ENCODE measurements around the gene TOP1.
A peak's percentile ranks its signal among the peaks of the same experiment; 100 is the strongest.
"Not testable (repeated sequence)": the region's sequence is repeated elsewhere in the genome, so short reads cannot be mapped to it uniquely, and the experiment has no call there.

The TOP1 gene

GRCh38 chr20:41095110-41095969 lies 66.7 kb downstream of the TOP1 start:
- peak; percentile 54 to 64 for DNase-seq

- DNase-seq: no peak
These were observed 70.2 kb downstream of the TOP1 start for GRCh38 chr20:41098703-41099250.

DNA sequence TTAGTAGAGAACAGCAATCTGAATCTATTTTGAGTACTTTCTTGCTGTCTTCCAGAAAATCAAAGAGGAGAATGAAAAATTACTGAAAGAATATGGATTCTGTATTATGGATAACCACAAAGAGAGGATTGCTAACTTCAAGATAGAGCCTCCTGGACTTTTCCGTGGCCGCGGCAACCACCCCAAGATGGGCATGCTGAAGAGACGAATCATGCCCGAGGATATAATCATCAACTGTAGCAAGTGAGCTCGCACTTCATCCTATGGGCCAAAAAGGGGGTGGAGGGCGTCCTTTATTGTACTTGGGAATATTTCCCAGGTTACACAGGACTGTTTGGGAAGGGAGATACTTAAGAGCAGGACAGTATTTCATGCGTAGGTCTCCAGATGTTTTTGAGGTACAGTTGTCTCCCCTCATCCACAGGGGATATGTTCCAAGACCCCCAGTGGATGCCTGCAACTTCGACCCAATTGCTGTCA lies 71.4 kb downstream of the TOP1 start:
- DNase-seq: no peak

DNA sequence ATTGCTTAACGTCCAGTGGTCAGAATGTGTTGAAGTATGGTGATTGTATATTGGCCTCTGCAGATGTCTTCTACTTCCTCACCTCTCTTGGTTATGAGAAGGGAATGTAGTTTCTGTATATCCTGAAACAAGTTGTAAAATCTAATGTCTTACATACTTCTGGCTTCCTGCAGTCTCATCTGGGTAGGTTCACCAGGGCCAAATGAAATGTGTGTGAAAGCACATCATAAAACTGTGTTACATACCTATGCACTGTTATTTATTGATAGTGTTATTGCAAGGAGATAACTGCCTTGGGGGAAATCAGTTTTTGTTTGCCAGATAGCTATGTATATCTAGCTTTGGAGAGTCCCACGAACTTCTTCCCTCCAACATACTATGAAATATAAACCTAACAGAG lies 73.0 kb downstream of the TOP1 start:
- DNase-seq: no peak

GRCh38 chr20:41108531-41108930 lies 79.9 kb downstream of the TOP1 start:
- DNase-seq: no peak

DNA sequence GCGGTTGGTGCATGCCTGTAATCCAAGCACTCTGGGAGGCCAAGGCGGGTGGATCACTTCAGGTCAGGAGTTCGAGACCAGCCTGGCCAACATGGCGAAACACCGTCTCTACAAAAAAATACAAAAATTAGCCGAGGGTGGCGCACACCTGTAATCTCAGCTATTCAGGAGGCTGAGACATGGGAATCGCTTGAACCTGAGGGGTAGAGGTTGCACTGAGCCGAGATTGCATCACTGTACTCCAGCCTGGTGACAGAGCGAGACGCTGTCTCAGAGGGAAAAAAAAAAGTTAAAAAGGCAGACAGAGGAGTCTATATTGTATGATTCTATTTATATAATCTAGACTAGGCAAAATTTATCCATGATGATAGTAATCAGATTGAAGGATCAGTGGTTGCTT lies 81.4 kb downstream of the TOP1 start:
- DNase-seq: no peak

- DNase-seq: no peak
These were observed 82.4 kb downstream of the TOP1 start for GRCh38 chr20:41110930-41111577.

DNA sequence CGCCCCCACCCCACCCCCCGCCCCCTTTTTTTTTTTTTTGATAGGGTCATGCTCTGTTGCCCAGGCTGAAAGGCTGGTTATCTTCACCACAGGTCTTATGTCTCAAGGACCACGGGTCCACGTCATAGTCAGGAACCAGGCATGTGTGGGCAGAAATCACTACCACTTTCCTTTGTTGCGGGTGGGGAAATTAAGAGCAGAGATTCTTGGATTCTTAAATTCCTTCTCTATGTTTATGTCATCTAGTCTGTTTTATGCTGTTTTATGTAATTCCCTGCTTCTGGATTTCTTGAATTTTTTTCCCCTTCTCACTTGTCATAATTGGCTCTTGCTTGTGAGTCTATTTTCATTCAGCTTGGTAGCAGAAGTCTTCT lies 82.9 kb downstream of the TOP1 start:
- no peak for DNase-seq

DNA sequence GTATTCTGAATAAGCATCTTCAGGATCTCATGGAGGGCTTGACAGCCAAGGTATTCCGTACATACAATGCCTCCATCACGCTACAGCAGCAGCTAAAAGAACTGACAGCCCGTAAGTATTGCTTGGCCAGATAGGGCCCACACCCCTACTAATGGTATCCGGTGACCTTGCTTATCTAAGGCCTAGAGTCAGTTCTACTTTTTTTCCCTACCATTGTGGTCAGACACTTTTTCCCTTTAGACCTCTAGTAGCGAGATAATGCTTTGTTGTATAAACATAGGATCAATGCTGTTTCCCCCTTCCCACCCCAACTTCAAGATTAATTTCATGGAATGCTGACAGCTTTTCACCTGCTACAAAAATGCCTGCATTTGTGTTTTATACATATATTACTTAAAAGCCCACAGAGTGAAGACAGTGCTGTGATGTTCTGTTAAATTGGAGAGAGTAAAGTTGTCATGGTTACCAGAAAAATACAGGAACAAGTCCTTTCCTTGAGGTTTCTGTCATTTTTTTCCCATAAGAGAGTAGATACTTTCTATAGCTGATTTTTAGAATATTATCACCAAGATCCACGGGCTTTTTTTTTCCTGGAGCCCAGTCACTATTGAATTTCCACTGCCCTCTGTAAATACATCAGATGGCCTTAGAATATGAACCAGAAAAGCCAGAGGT lies 87.8 kb downstream of the TOP1 start:
- no peak for DNase-seq

DNA sequence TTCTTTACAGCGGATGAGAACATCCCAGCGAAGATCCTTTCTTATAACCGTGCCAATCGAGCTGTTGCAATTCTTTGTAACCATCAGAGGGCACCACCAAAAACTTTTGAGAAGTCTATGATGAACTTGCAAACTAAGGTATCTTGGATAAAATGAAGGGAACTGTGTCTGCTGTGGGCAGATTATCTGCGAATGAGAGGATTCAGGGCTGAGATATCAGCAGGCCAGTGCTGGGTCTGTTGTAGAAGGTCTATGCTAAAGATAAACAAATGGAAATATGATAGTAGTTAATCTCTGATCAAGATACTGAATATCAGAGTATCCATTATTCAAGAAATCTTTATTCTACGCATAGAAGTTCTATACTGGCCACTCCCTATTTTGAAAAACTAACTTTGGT lies 89.5 kb downstream of the TOP1 start:
- DNase-seq: not testable (repeated sequence)

DNA sequence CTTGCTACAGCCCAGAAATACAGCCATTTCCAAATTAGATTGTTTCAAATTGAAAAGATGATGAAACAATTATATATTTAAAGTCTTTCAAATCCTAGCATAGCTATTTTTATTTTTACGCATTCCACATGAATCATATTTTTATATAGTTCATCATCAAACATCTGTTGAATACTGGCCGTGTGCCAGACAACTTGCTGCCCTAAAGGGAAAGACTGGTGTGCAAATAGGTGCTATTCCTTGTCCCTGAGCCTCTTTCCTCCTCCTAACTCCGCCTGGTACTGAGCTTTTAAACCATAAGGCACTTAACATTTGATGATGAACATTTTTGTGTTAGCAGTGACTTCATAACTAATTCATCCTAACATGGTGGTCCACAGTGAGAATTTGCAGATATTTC lies 90.0 kb downstream of the TOP1 start:
- no peak for DNase-seq

- no peak for DNase-seq
These were observed 91.3 kb downstream of the TOP1 start for GRCh38 chr20:41119614-41120561.

DNA sequence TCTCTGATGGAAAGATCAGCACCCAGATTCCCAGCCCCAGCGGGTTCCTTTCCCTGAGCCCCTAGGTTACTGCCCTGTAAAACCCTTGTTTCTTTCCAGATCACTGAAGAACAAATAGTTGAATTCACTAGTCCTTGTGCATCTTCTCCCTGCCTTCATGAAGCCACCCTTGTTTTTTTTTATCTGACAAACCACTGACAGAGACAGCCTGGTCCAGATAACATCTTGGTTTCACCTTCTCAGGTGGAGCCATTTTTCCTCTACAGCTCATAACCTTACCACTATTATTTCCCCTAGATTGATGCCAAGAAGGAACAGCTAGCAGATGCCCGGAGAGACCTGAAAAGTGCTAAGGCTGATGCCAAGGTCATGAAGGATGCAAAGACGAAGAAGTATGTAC lies 92.8 kb downstream of the TOP1 start:
- DNase-seq: no peak

DNA sequence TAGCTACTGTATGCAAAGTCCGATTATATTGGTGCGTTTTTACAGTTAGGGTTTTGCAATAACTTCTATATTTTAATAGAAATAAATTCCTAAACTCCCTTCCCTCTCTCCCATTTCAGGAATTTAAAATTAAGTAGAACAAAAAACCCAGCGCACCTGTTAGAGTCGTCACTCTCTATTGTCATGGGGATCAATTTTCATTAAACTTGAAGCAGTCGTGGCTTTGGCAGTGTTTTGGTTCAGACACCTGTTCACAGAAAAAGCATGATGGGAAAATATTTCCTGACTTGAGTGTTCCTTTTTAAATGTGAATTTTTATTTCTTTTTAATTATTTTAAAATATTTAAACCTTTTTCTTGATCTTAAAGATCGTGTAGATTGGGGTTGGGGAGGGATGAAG lies 95.0 kb downstream of the TOP1 start:
- no peak for DNase-seq

- no peak for DNase-seq
These were observed 96.0 kb downstream of the TOP1 start for GRCh38 chr20:41124451-41125094.

DNA sequence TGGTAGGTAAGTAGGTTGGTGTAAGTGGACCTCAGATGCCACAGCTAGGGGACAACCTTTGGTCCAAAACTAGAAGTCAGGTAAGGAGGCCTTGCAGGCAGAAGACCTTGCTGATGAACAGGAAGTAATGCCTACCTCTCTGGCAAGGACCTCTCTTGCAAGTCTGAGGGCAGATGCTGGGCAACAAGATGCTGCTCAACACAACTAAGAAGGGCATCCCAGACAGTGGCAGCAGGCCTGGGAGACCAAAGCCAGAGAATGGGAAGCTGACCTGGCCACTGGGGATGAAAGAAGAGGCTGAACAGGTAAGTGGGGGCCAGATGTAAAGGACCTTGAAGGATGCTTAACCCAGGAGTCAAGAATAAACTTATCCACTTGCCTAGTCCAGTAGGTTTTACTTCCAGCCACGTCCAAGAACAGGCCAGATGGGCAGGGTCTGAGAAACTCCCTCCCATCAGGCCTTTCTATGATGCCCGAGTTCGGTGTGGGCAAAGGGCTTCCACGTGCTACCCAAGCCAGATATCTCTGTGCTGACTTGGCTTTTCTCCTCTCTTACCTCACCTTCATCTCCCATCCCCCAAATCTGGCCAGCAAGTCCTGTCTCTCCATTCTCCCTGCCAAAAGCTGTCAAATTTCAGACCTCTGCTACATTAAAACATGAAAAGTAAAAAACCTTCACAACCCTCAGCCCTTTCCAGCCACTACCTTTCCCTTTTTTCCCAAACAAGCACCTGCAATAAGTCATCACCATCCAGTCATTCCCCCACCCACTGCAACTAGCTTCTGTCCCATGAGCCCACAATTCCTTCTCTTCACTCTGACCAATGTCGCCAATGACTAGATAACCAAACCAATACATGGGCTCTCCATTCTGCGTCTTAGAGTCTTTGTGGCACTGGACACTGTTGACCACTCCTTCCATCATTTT lies 97.2 kb downstream of the TOP1 start:
- DNase-seq: no peak

DNA sequence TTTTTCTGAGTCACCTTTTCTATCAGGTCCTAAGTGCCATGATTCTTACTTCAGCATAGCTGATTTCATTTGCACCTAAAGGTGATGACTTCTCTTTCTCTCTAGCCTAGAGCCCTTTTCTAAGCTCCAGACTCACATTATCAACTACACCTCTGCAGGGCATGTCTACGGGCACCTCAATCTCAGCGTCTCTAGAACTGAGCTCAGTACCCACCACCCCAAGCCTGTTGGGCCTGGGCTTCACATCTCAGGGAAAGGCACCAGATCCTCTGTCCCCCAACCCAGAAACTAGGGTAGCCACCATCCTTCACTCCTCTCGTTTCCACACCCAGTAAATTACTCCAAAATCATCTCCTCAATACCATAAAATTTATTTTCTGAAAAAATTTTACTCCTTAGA lies 98.1 kb downstream of the TOP1 start:
- no peak for DNase-seq

DNA sequence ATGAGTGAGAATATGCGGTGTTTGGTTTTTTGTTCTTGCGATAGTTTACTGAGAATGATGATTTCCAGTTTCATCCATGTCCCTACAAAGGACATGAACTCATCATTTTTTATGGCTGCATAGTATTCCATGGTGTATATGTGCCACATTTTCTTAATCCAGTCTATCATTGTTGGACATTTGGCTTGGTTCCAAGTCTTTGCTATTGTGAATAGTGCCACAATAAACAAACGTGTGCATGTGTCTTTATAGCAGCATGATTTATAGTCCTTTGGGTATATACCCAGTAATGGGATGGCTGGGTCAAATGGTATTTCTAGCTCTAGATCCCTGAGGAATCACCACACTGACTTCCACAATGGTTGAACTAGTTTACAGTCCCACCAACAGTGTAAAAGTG lies 99.7 kb downstream of the TOP1 start:
- not testable (repeated sequence) for DNase-seq

GRCh38 chr20:41131594-41132387 lies 103.2 kb downstream of the TOP1 start:
- DNase-seq: no peak

DNA sequence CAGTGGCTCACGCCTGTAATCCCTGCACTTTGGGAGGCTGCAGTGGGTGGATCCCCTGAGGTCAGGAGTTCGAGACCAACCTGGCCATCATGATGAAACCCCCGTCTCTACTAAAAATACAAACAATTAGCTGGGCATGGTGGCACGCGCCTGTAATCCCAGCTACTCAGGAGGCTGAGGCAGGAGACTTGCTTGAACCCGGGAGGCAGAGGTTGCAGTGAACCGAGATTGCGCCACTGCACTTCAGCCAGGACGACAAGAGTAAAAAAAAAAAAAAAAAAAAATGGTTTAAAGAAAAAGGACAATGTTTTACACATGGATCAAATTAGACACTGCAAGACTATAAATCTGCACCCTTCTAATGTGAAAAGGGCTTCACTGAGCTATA lies 103.8 kb downstream of the TOP1 start:
- not testable (repeated sequence) for DNase-seq
